Right atrium auricular region (tissue), 2 donors: ENCODE data around the gene GFRA3. TPM values are rescaled to one million over a fixed set of nuclear protein-coding genes. Genes with fewer than 3 reads are reported as not detected.
A peak's percentile ranks its signal among the peaks of the same experiment; 100 is the strongest.

ENCODE experiments used
- DNase-seq: peaks from one replicate; pipeline ENCODE4 v3.0.0-alpha.2; 2019; ENCODE audit warnings: low spot score
- H3K27ac ChIP-seq, 2 donors: fragments of 200-600 bp; sonication (generic); 1 replicate in 1 of 2; 2 replicates in 1 of 2; pipeline ENCODE4 v1.5.1; 2016 to 2019
- H3K27me3 ChIP-seq, 2 donors: fragments of 200-600 bp; sonication (generic); one replicate each; pipeline versions ENCODE4 v1.5.1 to v1.6.0; 2017 to 2019
- H3K36me3 ChIP-seq: fragments of 200-600 bp; sonication (generic); one replicate; pipeline ENCODE4 v1.5.1; 2016
- H3K4me1 ChIP-seq, 2 donors: fragments of 200-600 bp; sonication (generic); one replicate each; pipeline versions ENCODE4 v1.5.1 to v1.6.0; 2017 to 2019
- H3K4me3 ChIP-seq, 2 donors: fragments of 200-600 bp; sonication (generic); 1 replicate in 1 of 2; 2 replicates in 1 of 2; pipeline ENCODE4 v1.5.1; 2017 to 2019; ENCODE audit warnings: mild to moderate bottlenecking in 1 of 2, moderate library complexity in 1 of 2
- H3K9me3 ChIP-seq, 2 donors: fragments of 200-600 bp; sonication (generic); one replicate each; pipeline ENCODE4 v1.5.1; 2019
- total RNA-seq, 2 donors: library from RNA; depleted of rRNA; stranded (reverse); fragments of >200 nt; gene quantifications; one replicate each; pipeline ENCODE4 v1.1.0, GENCODE V29; 2016
- TF ChIP-seq, protein P1 (sequence below), 2 donors: fragments of 200-600 bp; sonication (generic); IDR thresholded peaks; one replicate each; pipeline ENCODE4 v1.5.1; 2019; ENCODE audit warnings: antibody characterized with exemption in 2 of 2

Gene GFRA3
- total RNA-seq, 2 donors from 2014 or later: 0.39 to 0.85 TPM

DNA sequence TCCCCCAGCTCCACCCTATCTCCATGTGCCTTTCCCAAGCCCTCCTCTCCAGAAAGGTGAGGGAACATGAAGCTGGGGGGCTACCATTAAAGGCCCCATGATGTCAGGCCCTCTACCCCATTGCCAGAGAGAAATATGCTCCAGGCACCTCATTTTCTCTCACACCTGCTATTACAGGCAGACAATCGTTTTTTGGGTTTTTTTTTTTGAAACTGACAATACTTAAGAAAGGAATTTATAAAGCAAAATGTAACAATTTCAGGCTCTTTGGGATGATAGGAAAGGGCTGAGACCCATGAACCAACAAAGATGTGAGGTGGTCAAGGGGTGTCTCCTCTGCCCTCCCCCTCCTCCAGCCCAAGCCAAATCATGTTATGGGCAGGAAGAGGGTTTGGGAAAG lies 1.5 kb upstream of the GFRA3 start:
- DNase-seq: no peak
- H3K9me3 ChIP-seq: no peaks in the 10 kb centered on the region
- TF ChIP-seq, protein P1, sequence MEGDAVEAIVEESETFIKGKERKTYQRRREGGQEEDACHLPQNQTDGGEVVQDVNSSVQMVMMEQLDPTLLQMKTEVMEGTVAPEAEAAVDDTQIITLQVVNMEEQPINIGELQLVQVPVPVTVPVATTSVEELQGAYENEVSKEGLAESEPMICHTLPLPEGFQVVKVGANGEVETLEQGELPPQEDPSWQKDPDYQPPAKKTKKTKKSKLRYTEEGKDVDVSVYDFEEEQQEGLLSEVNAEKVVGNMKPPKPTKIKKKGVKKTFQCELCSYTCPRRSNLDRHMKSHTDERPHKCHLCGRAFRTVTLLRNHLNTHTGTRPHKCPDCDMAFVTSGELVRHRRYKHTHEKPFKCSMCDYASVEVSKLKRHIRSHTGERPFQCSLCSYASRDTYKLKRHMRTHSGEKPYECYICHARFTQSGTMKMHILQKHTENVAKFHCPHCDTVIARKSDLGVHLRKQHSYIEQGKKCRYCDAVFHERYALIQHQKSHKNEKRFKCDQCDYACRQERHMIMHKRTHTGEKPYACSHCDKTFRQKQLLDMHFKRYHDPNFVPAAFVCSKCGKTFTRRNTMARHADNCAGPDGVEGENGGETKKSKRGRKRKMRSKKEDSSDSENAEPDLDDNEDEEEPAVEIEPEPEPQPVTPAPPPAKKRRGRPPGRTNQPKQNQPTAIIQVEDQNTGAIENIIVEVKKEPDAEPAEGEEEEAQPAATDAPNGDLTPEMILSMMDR (IDR thresholded peaks at IDR 0.05): no peak
- H3K4me1 ChIP-seq: peaks cover 0 to 19% of the 10 kb centered on the region in 2 donors
- no peak overlapping the region for H3K4me3 ChIP-seq
- H3K27me3 ChIP-seq: no peaks in the 10 kb centered on the region
- H3K36me3 ChIP-seq: no peaks in the 10 kb centered on the region
- H3K27ac ChIP-seq: no peak overlapping the region

DNA sequence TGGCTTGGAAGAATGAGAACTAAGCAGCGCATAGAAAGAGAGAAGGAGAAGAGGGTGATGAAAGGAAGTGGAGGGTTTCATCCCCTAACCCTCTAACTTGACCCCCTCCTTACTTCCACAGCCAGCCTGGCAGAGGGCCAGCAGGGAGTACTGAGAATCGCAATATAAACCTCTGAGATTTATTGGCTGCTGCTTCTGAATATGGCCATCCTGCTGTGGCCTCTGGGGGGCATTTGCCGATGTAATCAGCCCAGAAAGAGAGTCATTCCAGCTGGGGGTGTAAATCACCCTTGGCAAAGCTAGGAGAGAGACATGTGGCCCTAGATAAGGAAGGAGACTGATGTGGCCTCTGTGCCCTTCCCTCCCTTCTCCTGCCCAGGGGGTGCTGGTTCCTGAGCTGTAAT lies 960 bp upstream of the GFRA3 start:
- Histone ChIP-seq H3K27ac (no peak overlapping the region), H3K36me3 (no peaks in the 10 kb centered on the region), H3K9me3 (no peaks in the 10 kb centered on the region), H3K27me3 (no peaks in the 10 kb centered on the region), H3K4me1 (peaks cover 0 to 19% of the 10 kb centered on the region in 2 donors), H3K4me3 (no peak overlapping the region)
- TF ChIP-seq, protein P1 (IDR thresholded peaks at IDR 0.05): no peak
- no peak for DNase-seq

DNA sequence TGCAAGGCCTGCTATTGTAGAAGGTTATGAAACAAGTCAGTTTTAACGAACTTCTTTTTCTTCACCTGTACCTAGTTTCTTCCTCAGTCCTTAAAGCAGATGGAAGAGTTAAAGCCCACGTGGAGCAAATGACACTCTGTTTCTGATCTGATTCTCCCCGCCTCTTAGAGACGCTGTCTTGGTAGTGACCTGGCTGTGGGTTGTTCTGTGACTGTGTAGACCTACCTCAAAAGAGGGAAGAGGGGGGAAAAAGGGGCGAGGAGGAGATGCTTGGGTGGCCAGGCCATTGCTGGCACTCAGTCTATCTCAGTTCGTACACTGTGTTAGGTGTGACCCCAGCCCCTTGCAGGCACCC lies 610 bp downstream of the GFRA3 start:
- DNase-seq: no peak
- no peaks in the 10 kb centered on the region for H3K27me3 ChIP-seq
- no peaks in the 10 kb centered on the region for H3K9me3 ChIP-seq
- TF ChIP-seq, protein P1 (IDR thresholded peaks at IDR 0.05): no peak
- H3K36me3 ChIP-seq: no peaks in the 10 kb centered on the region
- H3K4me1 ChIP-seq: peaks cover 0 to 19% of the 10 kb centered on the region in 2 donors
- peak overlapping the region; percentile 36 to 50 for H3K4me3 ChIP-seq
- H3K27ac ChIP-seq: no peak overlapping the region

DNA sequence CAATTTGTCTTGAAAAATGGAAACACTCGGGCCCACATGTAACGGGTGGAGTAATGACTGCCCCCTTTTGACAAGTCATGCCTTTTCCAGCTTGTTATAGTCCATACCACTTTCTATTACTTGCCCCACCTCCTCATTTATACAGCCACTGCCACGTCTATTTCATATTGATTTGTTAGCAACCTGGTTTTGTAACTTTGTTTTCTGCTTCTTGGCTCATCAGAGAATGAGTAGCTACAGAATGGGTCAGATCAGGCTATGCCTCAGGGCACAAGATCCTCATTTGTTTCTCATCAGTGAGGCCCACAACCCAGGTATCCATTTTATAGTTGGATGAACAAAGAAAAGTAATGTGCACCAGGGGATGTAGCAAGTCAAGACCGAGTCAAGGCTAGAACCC lies 1.7 kb downstream of the GFRA3 start:
- Histone ChIP-seq H3K9me3 (no peaks in the 10 kb centered on the region), H3K4me1 (peaks cover 0 to 19% of the 10 kb centered on the region in 2 donors), H3K27me3 (no peaks in the 10 kb centered on the region), H3K4me3 (no peak overlapping the region), H3K27ac (no peak overlapping the region), H3K36me3 (no peaks in the 10 kb centered on the region)
- DNase-seq: no peak
- TF ChIP-seq, protein P1 (IDR thresholded peaks at IDR 0.05): no peak

DNA sequence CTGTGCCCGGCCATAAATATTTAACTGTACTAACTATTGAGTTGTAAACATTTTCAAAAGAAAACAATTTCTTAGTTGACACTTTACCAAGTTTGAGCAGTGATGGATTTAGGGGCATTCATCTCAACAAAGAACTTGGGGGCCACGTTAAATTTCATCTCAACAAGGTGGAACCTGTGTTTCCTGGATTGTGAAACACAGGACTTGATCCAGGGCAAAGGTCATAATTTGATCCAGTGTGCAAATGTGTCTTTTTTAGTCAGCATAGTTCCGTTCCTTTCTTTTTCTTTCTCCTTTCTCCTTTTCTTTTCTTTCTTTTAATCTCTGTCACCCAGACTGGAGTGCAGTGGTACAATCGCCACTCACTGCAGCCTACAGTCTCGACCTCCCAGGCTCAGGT lies 3.1 kb downstream of the GFRA3 start:
- H3K27me3 ChIP-seq: no peaks in the 10 kb centered on the region
- H3K9me3 ChIP-seq: no peaks in the 10 kb centered on the region
- no peaks in the 10 kb centered on the region for H3K36me3 ChIP-seq
- DNase-seq: no peak
- no peak overlapping the region for H3K4me3 ChIP-seq
- TF ChIP-seq, protein P1 (IDR thresholded peaks at IDR 0.05): no peak
- H3K4me1 ChIP-seq: peaks cover 0 to 19% of the 10 kb centered on the region in 2 donors
- H3K27ac ChIP-seq: no peak overlapping the region

DNA sequence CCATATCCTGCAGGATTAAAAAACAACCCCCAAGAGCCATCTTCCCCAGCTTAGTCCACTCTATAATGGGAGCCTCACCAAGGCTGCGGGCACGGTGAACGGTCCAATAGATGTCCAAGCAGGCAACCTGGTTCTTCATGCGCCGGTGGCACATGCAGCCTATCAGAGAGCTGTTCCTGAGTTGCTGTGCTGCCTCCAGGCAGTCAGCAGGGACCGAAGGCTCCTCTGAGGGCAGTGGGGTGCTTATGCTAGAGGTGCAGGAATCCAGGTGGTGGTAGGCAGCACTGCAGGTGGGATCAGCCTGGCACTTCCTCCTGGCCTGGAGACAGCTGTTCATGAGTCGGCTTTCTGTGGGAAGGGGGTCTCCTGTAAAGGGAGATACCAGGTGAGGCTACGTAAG lies 10.2 kb downstream of the GFRA3 start:
- DNase-seq: no peak
- no peak overlapping the region for H3K4me3 ChIP-seq
- H3K4me1 ChIP-seq: no peaks in the 10 kb centered on the region
- H3K27me3 ChIP-seq: no peaks in the 10 kb centered on the region
- H3K27ac ChIP-seq: no peak overlapping the region
- H3K9me3 ChIP-seq: no peaks in the 10 kb centered on the region
- TF ChIP-seq, protein P1 (IDR thresholded peaks at IDR 0.05): no peak
- H3K36me3 ChIP-seq: no peaks in the 10 kb centered on the region
